ENCODE data around the gene RPL7A.

The RPL7A gene

DNA sequence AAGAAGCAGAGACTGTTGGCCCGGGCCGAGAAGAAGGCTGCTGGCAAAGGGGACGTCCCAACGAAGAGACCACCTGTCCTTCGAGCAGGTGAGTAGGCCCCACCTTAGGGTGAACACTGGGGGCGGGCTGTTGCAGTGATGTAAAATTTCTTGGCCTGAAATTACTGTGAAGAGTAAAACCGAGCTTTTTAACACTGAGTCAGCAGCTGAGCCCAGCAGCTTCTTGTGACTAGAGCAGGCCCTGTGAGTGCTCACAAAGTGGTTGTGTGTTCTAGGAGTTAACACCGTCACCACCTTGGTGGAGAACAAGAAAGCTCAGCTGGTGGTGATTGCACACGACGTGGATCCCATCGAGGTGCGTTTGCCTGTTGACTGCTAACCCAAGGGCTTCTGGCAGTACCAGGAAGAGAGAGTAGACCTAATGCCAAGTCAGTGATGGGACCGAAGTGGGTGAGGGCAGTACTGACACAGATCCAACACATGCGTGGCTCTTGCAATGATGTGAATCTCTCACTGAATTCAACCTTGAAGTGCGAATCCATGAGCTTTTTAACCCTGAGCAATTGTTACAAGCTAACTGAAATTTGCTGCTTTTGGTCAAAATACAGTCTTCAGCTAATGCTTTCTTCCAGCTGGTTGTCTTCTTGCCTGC, 2.1 kb downstream of the RPL7A start:
- DNase-seq = no peak

DNA sequence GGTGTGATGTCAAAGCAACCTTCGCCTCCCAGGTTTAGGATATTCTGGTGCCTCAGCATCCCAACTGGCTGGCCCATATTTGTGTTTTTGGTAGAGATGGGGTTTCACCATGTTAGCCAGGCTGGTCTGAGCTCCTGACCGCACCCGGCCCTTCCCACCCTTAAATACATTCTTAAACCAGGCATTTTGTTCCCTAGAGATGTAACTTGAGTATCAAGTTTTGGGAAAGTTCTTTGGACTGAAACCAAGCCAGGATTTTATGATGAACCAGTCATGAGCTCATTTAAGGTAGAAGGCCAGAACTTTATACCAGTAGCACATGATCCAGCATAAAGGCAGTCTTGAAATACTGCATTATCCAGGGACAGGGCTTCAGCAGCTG, 3.5 kb downstream of the RPL7A start:
- no peak for DNase-seq

DNA sequence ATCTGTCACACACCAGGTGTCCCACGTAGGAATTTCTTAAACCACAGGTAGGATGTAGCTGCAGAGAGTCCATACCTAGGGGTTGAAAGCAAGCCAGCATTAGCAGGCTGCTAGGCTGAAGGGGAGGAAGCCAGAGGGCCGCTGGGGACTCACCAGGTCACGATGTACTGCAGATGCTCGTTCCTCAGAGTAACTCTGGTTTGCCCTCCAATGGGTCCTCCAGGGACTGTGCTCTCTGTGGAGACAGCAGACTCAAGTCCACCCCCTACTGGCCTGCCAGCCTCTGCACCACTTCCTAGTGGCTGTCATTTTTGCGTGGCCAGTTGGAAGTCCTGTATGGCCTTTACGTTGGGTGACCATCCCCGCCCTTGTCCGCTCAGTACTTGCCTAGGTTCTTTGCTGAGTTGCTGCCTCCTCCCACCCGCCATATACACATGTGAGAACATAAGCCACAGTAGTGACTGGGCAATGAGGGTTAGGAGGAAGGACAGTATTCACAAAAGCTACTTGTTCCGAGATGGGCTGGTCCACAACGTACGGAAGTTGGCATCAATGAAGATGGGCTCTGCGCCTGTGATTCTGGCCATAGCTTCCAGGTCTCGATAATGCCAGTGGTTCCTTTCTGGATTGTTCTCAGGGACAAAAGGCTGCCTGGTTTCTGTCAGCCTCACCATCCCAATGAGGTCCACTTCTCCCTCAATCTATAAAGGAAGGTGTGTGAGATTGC, 4.1 kb downstream of the RPL7A start:
- DNase-seq = no peak

DNA sequence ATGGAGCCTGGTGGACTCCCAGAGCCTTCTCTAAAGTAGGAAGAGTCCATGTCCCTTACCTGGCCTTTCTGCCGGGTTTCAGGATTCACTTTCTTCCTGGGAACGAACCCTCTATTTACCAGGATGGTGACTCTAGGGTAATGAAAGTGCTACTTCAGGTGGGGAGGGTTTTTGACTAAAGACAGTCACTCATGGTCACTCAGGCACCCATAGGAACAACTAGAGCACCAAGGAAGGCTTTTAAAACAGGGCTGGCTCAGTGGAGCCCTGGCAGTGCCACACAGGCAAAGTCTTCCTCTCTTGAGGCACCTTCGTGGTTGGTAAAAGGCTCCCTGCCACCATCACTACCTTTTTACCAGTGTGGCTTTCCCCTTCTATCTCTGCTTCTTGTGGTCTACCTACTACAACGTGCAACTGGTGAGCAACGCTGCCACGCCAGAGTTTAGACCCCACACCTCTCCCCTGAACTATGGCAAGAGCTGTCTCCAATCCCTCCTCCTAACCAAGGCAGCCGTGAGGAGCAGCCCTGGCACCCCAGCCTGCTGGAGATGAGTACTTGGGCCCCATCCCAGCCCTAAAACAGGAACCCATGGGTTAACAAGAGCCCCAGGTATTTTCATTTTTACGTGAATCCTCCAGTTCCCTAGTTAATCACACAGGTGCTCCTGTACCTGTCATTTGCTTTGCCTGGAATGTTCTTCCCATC, 4.8 kb downstream of the RPL7A start:
- no peak for DNase-seq

GRCh38 chr9:133353548-133353947, 5.5 kb downstream of the RPL7A start:
- no peak for DNase-seq

DNA sequence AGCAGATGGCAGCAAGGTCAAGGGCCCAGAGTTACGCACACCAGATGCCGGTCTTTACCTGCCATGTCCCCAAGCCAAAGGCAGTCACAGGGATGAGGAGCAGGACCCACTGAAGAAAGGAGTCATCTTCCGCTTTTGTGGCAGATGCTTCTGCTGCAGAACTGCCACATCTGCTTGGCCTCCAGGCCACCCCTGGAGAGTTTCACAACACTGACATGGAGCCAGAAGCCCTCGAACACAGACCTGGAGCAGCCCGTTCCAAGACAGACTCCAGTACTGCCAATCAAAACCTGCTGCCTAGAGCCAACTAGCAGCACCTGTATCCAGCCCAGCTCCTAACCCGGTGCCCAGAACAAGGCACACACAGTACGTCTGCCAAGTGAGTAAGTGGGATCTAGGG, 6.7 kb downstream of the RPL7A start:
- DNase-seq = no peak

DNA sequence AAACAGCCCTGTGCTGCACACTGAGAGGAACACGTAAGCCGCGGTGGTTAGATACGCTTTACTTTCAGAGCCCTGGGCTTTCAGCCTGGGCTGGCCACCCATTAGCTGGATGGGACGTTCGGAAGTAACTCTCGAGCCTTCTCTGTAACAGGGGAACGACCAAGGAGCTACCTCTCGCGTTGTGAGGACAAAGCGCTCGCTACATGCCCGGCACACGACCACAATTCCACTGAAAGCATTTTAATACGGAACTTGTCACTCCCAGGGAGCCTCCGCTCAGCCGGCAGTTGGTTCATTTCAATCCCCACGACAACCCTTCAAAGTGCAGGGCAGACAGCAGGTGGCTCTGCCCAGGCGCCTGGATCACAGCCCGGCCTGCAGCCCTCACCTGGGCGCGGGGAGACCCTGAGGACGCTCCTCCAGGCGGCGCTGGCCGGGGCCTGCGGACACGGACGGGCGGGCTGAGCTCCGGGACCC, 7.9 kb downstream of the RPL7A start:
- no peak for DNase-seq

- peak; percentile 91 for DNase-seq
Observed at GRCh38 chr9:133356391-133357091, 8.5 kb downstream of the RPL7A start, which contains the start of the genes SURF1 and SURF2. TSS of gene SURF1 (minus strand) at chr9:133356487. CDS start at chr9:133356453, 34 bp downstream. TSS of gene SURF2 (plus strand) at chr9:133356550. CDS start at chr9:133356593, 43 bp downstream.

GRCh38 chr9:133357656-133358055, 9.6 kb downstream of the RPL7A start:
- no peak for DNase-seq

DNA sequence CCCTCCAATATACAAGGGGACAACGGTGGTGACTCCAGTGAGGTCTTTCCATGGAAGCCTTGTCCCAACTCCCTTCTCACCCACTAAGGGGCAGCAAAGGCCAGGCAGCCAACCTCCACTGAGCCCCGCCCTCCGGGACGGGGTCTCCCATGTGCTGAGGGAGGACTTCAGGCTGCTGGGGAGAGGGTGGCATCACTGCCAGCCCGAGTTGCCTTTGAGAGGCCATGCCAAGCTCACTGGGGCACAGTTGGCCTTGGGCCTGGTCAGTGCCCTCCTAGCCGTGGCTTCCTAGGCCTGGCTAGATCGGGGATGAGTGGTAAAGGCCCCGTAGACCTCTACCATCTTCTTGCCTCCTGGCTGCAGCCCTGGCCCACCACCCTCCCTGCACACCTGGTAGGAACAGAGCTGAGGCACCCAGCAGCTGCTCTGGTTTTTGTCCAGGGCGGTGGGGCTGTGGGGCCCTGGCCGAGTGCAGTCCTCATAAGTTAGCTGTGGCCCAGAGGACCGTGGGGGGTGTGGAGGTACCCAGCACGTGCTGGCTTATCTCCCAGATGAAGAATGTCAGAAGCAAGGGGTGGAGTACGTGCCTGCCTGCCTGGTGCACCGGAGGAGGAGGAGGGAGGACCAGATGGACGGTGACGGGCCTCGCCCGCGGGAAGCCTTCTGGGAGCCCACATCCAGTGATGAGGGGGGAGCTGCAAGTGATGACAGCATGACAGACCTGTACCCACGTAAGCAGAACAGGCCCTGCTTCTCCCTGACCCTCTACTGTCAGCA, 11.6 kb downstream of the RPL7A start:
- no peak for DNase-seq

GRCh38 chr9:133360400-133361393, 12.7 kb downstream of the RPL7A start:
- no peak for DNase-seq

GRCh38 chr9:133361507-133362092, 13.6 kb downstream of the RPL7A start:
- no peak for DNase-seq

GRCh38 chr9:133362359-133363044, 14.5 kb downstream of the RPL7A start:
- no peak for DNase-seq

- no peak for DNase-seq
Observed at GRCh38 chr9:133366435-133366834, 18.4 kb downstream of the RPL7A start.

GRCh38 chr9:133367221-133367620, 19.2 kb downstream of the RPL7A start:
- no peak for DNase-seq

DNA sequence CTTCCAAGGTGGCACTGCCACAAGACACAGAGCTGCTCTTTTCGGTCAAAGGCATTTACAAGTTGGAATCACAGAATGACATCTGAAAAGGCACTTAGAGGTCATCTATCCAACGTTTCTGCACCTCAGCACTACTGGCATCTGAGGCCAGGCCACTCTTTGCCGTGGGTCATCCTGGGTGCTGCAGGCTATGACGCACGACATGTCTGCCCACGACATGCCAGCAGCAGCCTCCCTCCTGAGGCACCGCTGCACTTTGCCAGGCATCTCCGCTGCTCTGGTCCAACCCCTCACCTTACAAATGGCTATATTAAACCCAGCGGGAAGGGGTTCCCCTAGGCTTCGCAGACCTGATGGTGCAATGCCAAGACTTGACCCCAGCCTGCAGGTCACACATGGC, 19.8 kb downstream of the RPL7A start:
- no peak for DNase-seq

GRCh38 chr9:133368249-133368881, 20.3 kb downstream of the RPL7A start:
- no peak for DNase-seq

- no peak for DNase-seq
Observed at GRCh38 chr9:133369422-133369821, 21.4 kb downstream of the RPL7A start.

DNA sequence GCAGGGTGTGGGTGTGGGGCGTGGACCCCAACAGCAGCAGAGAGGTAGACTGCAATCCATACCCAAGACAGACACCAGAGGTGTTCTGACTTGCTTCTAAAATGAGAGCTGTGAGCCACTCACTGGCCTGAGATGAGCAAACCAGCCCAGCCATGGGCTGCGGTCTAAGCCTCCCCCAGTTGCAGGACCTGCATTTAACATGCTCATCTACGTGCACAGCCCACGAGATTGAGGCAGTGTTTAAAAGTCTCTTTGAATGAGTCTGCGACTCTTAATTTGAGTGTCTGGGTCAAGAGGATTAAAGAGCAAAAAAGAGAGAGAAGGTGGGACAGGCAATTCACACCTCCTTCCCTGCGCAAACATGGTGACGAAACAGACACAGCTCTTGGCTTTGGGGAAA, 21.9 kb downstream of the RPL7A start:
- no peak for DNase-seq

All from activated gamma-delta T cell treated with Interleukin-2 at 50 U/mL for 16 hours (primary cell).